K562 (cell line): ENCODE results near the gene SLC22A6.

ENCODE experiments used
- CREM ChIP-seq: IDR thresholded peaks from 2 replicates; pipeline ENCODE4 v1.6.1; 2014; ENCODE audit warnings: antibody characterized with exemption, low read depth
- POLR2AphosphoS5 ChIP-seq: IDR thresholded peaks from 2 replicates; pipeline ENCODE4 v1.6.1; 2011; ENCODE audit warnings: mild to moderate bottlenecking, low read depth, low read length, moderate library complexity; ENCODE audit not compliant: control insufficient read depth, insufficient read depth
- ZNF408 ChIP-seq: fragments of 250-450 bp; sonication (Bioruptor Pico); IDR thresholded peaks from 2 replicates; pipeline ENCODE4 v1.4.0; 2020; ENCODE audit warnings: low read depth, mild to moderate bottlenecking, moderate library complexity

- TF ChIP-seq CREM, result no peak
- no peak for TF ChIP-seq POLR2AphosphoS5
- TF ChIP-seq ZNF408 (CRISPR knock-in tag), result no peak
Observed at GRCh38 chr11:62999649-63000048, 14.9 kb upstream of the SLC22A6 start.
